Activated CD8-positive, alpha-beta memory T cell treated with anti-CD3 and anti-CD28 coated beads for 36 hours (primary cell): ENCODE measurements around the gene CPNE2. TPM values are rescaled to one million over a fixed set of nuclear protein-coding genes. Genes with fewer than 3 reads are reported as not detected.
"Not testable (repeated sequence)": the region's sequence is repeated elsewhere in the genome, so short reads cannot be mapped to it uniquely, and the experiment has no call there.

Source experiments
- CTCF ChIA-PET: fragments of 350-600 bp; sonication (Branson Sonifier 250); formaldehyde crosslinking; loops from one replicate; lab custom pipeline; 2021; ENCODE audit warnings: antibody characterized with exemption; lab: Charles Lee
- POLR2A ChIA-PET: fragments of 350-600 bp; sonication (Branson Sonifier 250); formaldehyde crosslinking; loops from one replicate; lab custom pipeline; 2021; ENCODE audit warnings: antibody characterized with exemption; lab: Charles Lee
- total RNA-seq, 2 experiments: library from RNA; stranded (reverse); gene quantifications; one replicate each; pipeline ENCODE4 v1.2.3, GENCODE V29; 2021

Gene CPNE2
- total RNA-seq, 2 experiments from 2014 or later: 4.8 to 7.1 TPM

- ChIA-PET POLR2A (no interaction called here), CTCF (interaction anchor here (1.7 kb wide), 1 partner anchor 10 kb away, joined by 3 read pairs; no protein-coding TSS in a partner anchor)
Measured at GRCh38 chr16:57064995-57065394, 27.4 kb upstream of the CPNE2 start.

DNA sequence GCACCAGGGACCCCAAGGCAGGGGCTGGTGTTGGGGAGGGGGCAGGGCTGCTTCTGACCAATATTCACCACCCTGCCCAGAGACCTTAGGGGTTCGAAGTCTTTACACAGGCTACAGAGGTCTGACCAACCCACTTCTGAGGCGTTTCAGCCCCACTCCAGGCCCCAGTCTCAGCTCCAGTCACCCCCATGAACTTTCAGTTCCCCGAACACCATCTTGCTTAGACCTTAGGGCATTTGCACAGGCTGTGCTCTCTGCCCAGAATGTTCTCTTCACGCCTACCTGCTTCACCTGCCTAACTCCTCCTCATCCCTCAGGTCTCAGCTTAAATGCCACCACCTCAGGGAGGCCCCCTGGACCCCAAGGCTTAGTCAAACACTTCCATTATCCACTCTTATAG lies 25.8 kb upstream of the CPNE2 start:
- ChIA-PET POLR2A (no interaction called here), CTCF (interaction anchor here (1.9 kb wide), 1 partner anchor 102 kb away, joined by 8 read pairs; no protein-coding TSS in a partner anchor)

DNA sequence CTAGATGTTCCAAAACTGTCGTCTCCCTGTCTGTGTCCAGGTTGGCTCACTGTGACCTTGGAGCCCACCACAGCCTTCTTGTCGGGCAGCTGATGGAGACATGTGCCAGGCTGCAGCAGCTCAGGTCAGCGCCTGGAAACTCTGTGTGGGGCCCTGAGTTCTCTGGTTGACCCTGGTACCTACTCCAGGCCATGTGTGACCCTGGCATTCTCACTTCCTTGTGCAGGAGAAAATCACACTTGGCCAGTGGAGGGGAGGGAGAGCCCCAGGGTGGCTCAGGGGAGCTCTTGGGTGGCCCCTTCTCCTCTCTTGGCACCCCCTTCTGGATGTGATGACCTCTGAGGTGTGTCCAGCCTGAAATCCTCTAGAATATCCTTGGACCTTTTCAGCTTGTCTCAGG lies 25.0 kb upstream of the CPNE2 start:
- ChIA-PET POLR2A (no interaction called here), CTCF (interaction anchor here (1.9 kb wide), 1 partner anchor 103 kb away, joined by 8 read pairs; no protein-coding TSS in a partner anchor)

GRCh38 chr16:57069053-57069452 lies 23.3 kb upstream of the CPNE2 start:
- POLR2A ChIA-PET: no interaction called here
- CTCF ChIA-PET: interaction anchor here (1.0 to 1.4 kb wide), 3 partner anchors 15 to 68 kb away, joined by 3 to 4 read pairs (median 3); no protein-coding TSS in a partner anchor

GRCh38 chr16:57069635-57070370 lies 22.6 kb upstream of the CPNE2 start:
- POLR2A ChIA-PET: no interaction called here

GRCh38 chr16:57070424-57070823 lies 22.0 kb upstream of the CPNE2 start:
- POLR2A ChIA-PET: no interaction called here
- CTCF ChIA-PET: interaction anchor here (1.4 kb wide), 2 partner anchors 13 to 30 kb away, joined by 3 to 4 read pairs; no protein-coding TSS in a partner anchor

More at GRCh38 chr16:57069635-57070370, 22.6 kb upstream of the CPNE2 start:
- CTCF ChIA-PET: interaction anchor here (1.0 to 1.4 kb wide), 3 partner anchors 14 to 68 kb away, joined by 3 to 4 read pairs (median 3); no protein-coding TSS in a partner anchor

DNA sequence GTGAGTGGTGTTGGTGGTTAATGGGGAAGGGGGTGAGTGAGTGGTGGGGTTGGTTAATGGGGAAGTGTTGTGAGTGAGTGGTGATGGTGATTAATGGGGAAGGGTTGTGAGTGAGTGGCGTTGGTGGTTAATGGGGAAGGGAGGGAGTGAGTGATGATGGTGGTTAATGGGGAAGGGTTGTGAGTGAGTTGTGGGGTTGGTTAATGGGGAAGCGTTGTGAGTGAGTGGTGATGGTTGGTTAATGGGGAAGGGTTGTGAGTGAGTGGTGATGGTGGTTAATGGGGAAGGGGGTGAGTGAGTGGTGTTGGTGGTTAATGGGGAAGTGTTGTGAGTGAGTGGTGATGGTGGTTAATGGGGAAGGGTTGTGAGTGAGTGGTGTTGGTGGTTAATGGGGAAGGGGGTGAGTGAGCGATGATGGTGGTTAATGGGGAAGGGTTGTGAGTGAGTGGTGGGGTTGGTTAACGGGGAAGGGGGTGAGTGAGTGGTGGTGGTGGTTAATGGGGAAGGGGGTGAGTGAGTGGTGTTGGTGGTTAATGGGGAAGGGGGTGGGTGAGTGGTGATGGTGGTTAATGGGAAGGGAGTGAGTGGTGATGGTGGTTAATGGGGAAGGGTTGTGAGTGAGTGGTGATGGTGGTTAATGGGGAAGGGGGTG lies 21.2 kb upstream of the CPNE2 start:
- POLR2A ChIA-PET: interaction anchor here (0.9 kb wide), 1 partner anchor 29 kb away, joined by 3 read pairs; no protein-coding TSS in a partner anchor
- CTCF ChIA-PET: not testable (repeated sequence)

GRCh38 chr16:57071831-57072582 lies 20.4 kb upstream of the CPNE2 start:
- POLR2A ChIA-PET: interaction anchor here (0.9 kb wide), 1 partner anchor 30 kb away, joined by 3 read pairs; no protein-coding TSS in a partner anchor
- CTCF ChIA-PET: interaction anchor here (0.9 kb wide), 1 partner anchor 11 kb away, joined by 3 read pairs; no protein-coding TSS in a partner anchor

DNA sequence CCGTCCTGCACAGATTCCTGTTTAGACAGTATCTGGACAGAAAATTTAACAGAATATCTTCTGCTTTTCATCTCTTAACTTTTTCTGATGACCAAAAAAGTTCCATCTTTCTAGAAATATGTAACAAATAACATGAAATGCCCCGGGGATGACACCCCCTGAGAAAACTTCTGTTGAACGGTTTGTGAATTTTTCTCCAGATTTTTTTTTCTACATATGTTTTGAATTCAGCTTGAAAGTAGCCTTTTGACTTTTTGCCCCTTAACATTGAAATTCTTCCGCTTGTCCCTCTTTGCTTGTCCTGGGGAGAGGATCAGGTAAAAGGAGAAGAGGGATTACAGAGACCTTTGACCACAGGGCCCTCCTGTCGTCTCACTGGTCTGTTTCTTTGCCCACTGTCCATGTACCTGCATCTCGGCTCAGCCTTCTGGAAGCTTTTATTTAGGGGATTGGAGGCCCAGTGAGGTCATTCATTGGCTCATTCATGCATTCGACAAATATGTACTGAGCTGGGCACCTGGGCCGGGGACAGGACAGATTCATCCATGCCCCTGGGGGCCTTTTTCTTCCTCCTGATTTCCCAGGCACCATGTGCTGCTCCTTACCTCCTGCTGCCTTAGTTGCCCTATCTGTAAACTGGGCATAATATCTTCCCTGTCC lies 19.6 kb upstream of the CPNE2 start:
- CTCF ChIA-PET: no interaction called here
- POLR2A ChIA-PET: interaction anchor here (0.7 kb wide), 1 partner anchor 113 kb away, joined by 4 read pairs; the partner anchor contains the start of genes PSME3IP1 and RSPRY1

DNA sequence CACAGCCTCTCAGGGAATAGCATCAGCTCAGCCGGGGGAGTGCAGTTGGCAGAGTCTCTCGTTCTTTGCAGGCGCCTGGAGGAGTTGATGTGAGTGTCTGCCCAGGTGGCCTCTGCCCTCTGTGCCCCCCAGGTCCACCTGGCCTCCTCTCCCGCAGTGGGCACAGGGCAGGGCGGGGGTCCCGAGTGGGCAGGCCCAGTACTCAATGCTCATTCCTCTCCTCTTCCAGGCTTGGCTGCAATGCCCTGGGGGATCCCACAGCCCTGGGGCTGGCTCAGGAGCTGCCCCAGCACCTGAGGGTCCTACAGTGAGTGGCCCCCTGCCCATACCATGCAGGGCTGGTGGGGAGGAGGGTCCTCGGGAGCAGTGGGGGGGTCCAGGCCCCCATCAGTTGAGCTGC lies 14.7 kb upstream of the CPNE2 start:
- ChIA-PET POLR2A (no interaction called here), CTCF (no interaction called here)

GRCh38 chr16:57081744-57082143 lies 10.6 kb upstream of the CPNE2 start:
- POLR2A ChIA-PET: no interaction called here

GRCh38 chr16:57082664-57083063 lies 9.7 kb upstream of the CPNE2 start:
- ChIA-PET CTCF (interaction anchor here (1.1 to 4.2 kb wide), 3 partner anchors 11 to 87 kb away, joined by 3 to 21 read pairs (median 8); partner anchors contain the start of gene CPNE2), POLR2A (no interaction called here)

More at GRCh38 chr16:57081744-57082143, 10.6 kb upstream of the CPNE2 start:
- CTCF ChIA-PET: interaction anchor here (4.2 kb wide), 1 partner anchor 12 kb away, joined by 21 read pairs; the partner anchor contains the start of gene CPNE2

GRCh38 chr16:57083485-57084126 lies 8.8 kb upstream of the CPNE2 start:
- ChIA-PET POLR2A (no interaction called here), CTCF (interaction anchor here (0.9 to 4.2 kb wide), 16 partner anchors 9 to 133 kb away, joined by 3 to 21 read pairs (median 4); partner anchors contain the start of genes CPNE2 and NLRC5)

- ChIA-PET CTCF (interaction anchor here (0.9 to 4.2 kb wide), 16 partner anchors 9 to 133 kb away, joined by 3 to 21 read pairs (median 4); partner anchors contain the start of gene CPNE2), POLR2A (interaction anchor here (0.7 kb wide), 1 partner anchor 126 kb away, joined by 3 read pairs; no protein-coding TSS in a partner anchor)
Measured at GRCh38 chr16:57084257-57084770, 8.1 kb upstream of the CPNE2 start.

- CTCF ChIA-PET: interaction anchor here (1.1 to 4.2 kb wide), 13 partner anchors 9 to 134 kb away, joined by 3 to 21 read pairs (median 4); partner anchors contain the start of gene CPNE2
- POLR2A ChIA-PET: no interaction called here
Measured at GRCh38 chr16:57084996-57085395, 7.4 kb upstream of the CPNE2 start.

DNA sequence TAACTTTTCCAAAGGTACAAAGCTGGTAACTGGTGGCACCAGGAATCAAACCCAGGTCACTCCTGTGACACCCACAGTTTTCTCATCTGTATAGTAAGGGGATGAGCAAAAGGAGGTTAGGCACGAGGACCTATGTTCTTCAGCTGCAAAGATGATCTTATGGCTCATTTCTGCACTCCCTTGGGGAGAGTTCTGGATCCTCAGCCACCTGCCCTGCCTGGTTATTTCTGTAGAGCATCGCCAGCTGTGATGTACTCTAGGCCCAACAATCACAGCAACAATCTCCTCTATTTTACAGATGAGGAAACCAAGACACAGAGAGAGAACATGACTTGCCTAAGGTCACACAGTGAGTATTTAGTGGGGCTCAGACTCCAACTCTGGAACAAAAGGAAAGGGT lies 5.4 kb upstream of the CPNE2 start:
- POLR2A ChIA-PET: no interaction called here

GRCh38 chr16:57089406-57089805 lies 3.0 kb upstream of the CPNE2 start:
- POLR2A ChIA-PET: no interaction called here
- CTCF ChIA-PET: interaction anchor here (0.6 to 0.7 kb wide), 2 partner anchors 75 to 349 kb away, joined by 3 to 4 read pairs; no protein-coding TSS in a partner anchor

More for the DNA sequence above, 5.4 kb upstream of the CPNE2 start:
- CTCF ChIA-PET: no interaction called here
